ENCODE data around the gene DDIAS.

GRCh38 chr11:82865841-82866240, 35.7 kb upstream of the DDIAS start:
- TF ChIP-seq SKIL (IDR thresholded peaks at IDR 0.05; ENCODE audit: low read depth, poor library complexity, severe bottlenecking), result no peak
- TF ChIP-seq REST (IDR thresholded peaks at IDR 0.05; ENCODE audit: low read depth, low read length), result no peak
- TF ChIP-seq NFIC (IDR thresholded peaks at IDR 0.05; ENCODE audit: low read depth, low read length), result no peak
- TF ChIP-seq NFYB (IDR thresholded peaks at IDR 0.05; ENCODE audit: insufficient read depth, low read depth, low read length), result no peak
- no peak for TF ChIP-seq EGR1 (IDR thresholded peaks at IDR 0.05; ENCODE audit: borderline replicate concordance in 1 of 2, low read depth in 2 of 2, low read length in 2 of 2)
- no peak for TF ChIP-seq BCL3 (IDR thresholded peaks at IDR 0.05; ENCODE audit: borderline replicate concordance, insufficient read depth, low read depth, low read length, poor library complexity, severe bottlenecking)
- no peak for TF ChIP-seq ESRRA (IDR thresholded peaks at IDR 0.05; ENCODE audit: low read length)
- no peak for TF ChIP-seq PAX8 (IDR thresholded peaks at IDR 0.05)
- no peak for TF ChIP-seq CTCF (IDR thresholded peaks at IDR 0.05 in 2 of 3, conservative IDR thresholded peaks at IDR 0.05 in 1 of 3; ENCODE audit: control insufficient read depth in 2 of 3, extremely low read depth in 1 of 3, insufficient read depth in 1 of 3, low read depth in 3 of 3, low read length in 3 of 3)
- TF ChIP-seq POLR2AphosphoS5 (IDR thresholded peaks at IDR 0.05; ENCODE audit: low read length), result no peak
- TF ChIP-seq E2F8 (IDR thresholded peaks at IDR 0.05; ENCODE audit: low read depth, partially characterized antibody), result no peak
